Brain microvascular endothelial cell (primary cell): Measurements from ENCODE around the gene HOXD8.

Experiments used
- DNase-seq: peaks from one replicate; pipeline ENCODE4 v3.0.0-alpha.2; 2020
- H3K27ac ChIP-seq: fragments of 250-450 bp; sonication (Bioruptor Pico); 2 replicates; pipeline ENCODE4 v1.5.1; 2020; ENCODE audit warnings: mild to moderate bottlenecking, moderate library complexity
- H3K27me3 ChIP-seq: fragments of 250-450 bp; sonication (Bioruptor Pico); replicated peaks from 2 replicates; pipeline ENCODE4 v1.5.1; 2020; ENCODE audit warnings: mild to moderate bottlenecking
- H3K36me3 ChIP-seq: fragments of 250-450 bp; sonication (Bioruptor Pico); replicated peaks from 2 replicates; pipeline ENCODE4 v1.5.1; 2020; ENCODE audit warnings: mild to moderate bottlenecking
- H3K4me3 ChIP-seq: 2 replicates; pipeline ENCODE4 v1.5.1; 2011; ENCODE audit warnings: low read depth, mild to moderate bottlenecking, control low read depth, low read length, moderate library complexity
- CTCF ChIP-seq: IDR thresholded peaks from 2 replicates; pipeline ENCODE4 v1.5.1; 2011; ENCODE audit warnings: low read depth, mild to moderate bottlenecking, moderate library complexity, low read length, control low read depth, inconsistent platforms; ENCODE audit errors: missing control alignments
- in situ Hi-C: cut with HindIII; loops from 2 replicates; pipeline ENCODE4 v1.10.0; 2017; ENCODE audit warnings: low sequenced_read_pairs, low pct_ligation_motif_present

Gene HOXD8

GRCh38 chr2:176085861-176086771, 43.4 kb upstream of the HOXD8 start:
- Histone ChIP-seq H3K4me3 (no peak overlapping the region), H3K36me3 (no peaks in the 10 kb centered on the region), H3K27ac (no peak overlapping the region), H3K27me3 (peaks cover 97% of the 10 kb centered on the region)
- peak; percentile 64 for TF ChIP-seq CTCF
- in situ Hi-C loops, result no loop called here
- no peak for DNase-seq

GRCh38 chr2:176087330-176088047, 42.0 kb upstream of the HOXD8 start:
- H3K4me3 ChIP-seq, result no peak overlapping the region
- in situ Hi-C loops, result no loop called here
- DNase-seq, result no peak
- H3K36me3 ChIP-seq, result no peaks in the 10 kb centered on the region
- no peak for TF ChIP-seq CTCF
- no peak overlapping the region for H3K27ac ChIP-seq
- peaks cover 95% of the 10 kb centered on the region for H3K27me3 ChIP-seq

GRCh38 chr2:176088048-176088936, 41.2 kb upstream of the HOXD8 start:
- H3K36me3 ChIP-seq, result no peaks in the 10 kb centered on the region
- TF ChIP-seq CTCF, result peak; percentile 83
- H3K27me3 ChIP-seq, result peaks cover 95% of the 10 kb centered on the region
- H3K4me3 ChIP-seq, result no peak overlapping the region
- in situ Hi-C loops, result no loop called here
- DNase-seq, result peak; percentile 15
- no peak overlapping the region for H3K27ac ChIP-seq

GRCh38 chr2:176088937-176089842, 40.3 kb upstream of the HOXD8 start:
- TF ChIP-seq CTCF, result no peak
- no peaks in the 10 kb centered on the region for H3K36me3 ChIP-seq
- no peak overlapping the region for H3K27ac ChIP-seq
- no peak for DNase-seq
- in situ Hi-C loops, result no loop called here
- H3K4me3 ChIP-seq, result no peak overlapping the region
- peaks cover 95% of the 10 kb centered on the region for H3K27me3 ChIP-seq
